ENCODE measurements around the gene SUMO3.

DNA sequence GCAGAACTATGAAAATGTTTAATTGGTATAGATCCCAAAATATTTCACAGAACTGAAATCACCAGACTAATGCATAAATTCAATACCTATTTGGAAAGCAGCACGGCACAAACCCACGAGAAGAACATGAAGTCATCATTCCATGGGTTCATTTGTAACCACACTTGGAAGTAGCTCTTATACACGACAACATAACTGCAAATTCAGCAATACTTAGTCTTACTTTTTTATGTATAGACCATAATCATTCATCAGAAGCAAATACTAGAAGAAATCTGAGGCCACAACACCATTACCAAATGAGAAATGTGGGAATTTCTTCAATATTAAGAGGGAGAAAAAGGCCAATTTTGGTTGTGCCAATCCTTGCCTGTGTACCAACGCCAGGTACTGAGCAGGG, 12.0 kb downstream of the SUMO3 start:
- no peak for TF ChIP-seq EZH2 (IDR thresholded peaks at IDR 0.05; ENCODE audit: borderline replicate concordance, low read length)
- TF ChIP-seq, protein P1, sequence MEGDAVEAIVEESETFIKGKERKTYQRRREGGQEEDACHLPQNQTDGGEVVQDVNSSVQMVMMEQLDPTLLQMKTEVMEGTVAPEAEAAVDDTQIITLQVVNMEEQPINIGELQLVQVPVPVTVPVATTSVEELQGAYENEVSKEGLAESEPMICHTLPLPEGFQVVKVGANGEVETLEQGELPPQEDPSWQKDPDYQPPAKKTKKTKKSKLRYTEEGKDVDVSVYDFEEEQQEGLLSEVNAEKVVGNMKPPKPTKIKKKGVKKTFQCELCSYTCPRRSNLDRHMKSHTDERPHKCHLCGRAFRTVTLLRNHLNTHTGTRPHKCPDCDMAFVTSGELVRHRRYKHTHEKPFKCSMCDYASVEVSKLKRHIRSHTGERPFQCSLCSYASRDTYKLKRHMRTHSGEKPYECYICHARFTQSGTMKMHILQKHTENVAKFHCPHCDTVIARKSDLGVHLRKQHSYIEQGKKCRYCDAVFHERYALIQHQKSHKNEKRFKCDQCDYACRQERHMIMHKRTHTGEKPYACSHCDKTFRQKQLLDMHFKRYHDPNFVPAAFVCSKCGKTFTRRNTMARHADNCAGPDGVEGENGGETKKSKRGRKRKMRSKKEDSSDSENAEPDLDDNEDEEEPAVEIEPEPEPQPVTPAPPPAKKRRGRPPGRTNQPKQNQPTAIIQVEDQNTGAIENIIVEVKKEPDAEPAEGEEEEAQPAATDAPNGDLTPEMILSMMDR (IDR thresholded peaks at IDR 0.05; ENCODE audit: low read length): no peak

Measured in OCI-LY1 (cell line).